PC-3 (cell line): ENCODE data around the gene MYL5. TPM values are rescaled to one million over a fixed set of nuclear protein-coding genes. Genes with fewer than 3 reads are reported as not detected.
"Not testable (repeated sequence)": the region's sequence is repeated elsewhere in the genome, so short reads cannot be mapped to it uniquely, and the experiment has no call there.

ENCODE experiments used
- ATAC-seq: fragments of 200-7000 bp; cut with Tn5 transposase; 2 replicates; pipeline ENCODE4 v1.9.1; 2020; ENCODE audit warnings: mild to moderate bottlenecking, moderate library complexity
- BruUV-seq: library from RNA; stranded (reverse); fragments of 400-500 nt; replicated peaks from 2 replicates; lab custom pipeline; 2021; lab: Mats Ljungman, UMichigan
- CTCF ChIA-PET: fragments of 300-600 bp; sonication (Branson Sonifier 250); formaldehyde crosslinking; loops from one replicate; lab custom pipeline; 2022; ENCODE audit warnings: antibody characterized with exemption; lab: Charles Lee
- POLR2A ChIA-PET: fragments of 300-600 bp; sonication (Branson Sonifier 250); formaldehyde crosslinking; loops from one replicate; lab custom pipeline; 2022; ENCODE audit warnings: antibody characterized with exemption; ENCODE audit not compliant: unreplicated experiment; lab: Charles Lee
- DNase-seq: peaks from one replicate; pipeline ENCODE4 v3.0.0-alpha.2; 2015
- H2AFZ ChIP-seq: fragments of 300-600 bp; sonication (generic); 2 replicates; pipeline ENCODE4 v1.6.0; 2016; ENCODE audit warnings: antibody characterized with exemption, low read length
- H3F3A ChIP-seq: fragments of 300-600 bp; sonication (generic); one replicate; pipeline ENCODE4 v1.6.0; 2017; ENCODE audit warnings: antibody characterized with exemption, low read length, control low read depth, mild to moderate bottlenecking; ENCODE audit not compliant: unreplicated experiment
- H3K27ac ChIP-seq: fragments of 300-600 bp; sonication (generic); 2 replicates; pipeline ENCODE4 v1.5.1; 2016; ENCODE audit warnings: mild to moderate bottlenecking, low read length
- H3K27me3 ChIP-seq: fragments of 300-600 bp; sonication (generic); 2 replicates; pipeline ENCODE4 v1.6.1; 2016; ENCODE audit warnings: low read length, mixed read lengths
- H3K36me3 ChIP-seq: fragments of 300-600 bp; sonication (generic); 2 replicates; pipeline ENCODE4 v1.6.1; 2016; ENCODE audit warnings: low read depth, mixed run types, low read length, mixed read lengths
- H3K4me1 ChIP-seq: fragments of 300-600 bp; sonication (generic); 2 replicates; pipeline ENCODE4 v1.5.1; 2016; ENCODE audit warnings: low read length; ENCODE audit not compliant: insufficient read depth
- H3K4me2 ChIP-seq: fragments of 300-600 bp; sonication (generic); 2 replicates; pipeline ENCODE4 v1.6.0; 2016; ENCODE audit warnings: low read length
- H3K4me3 ChIP-seq: fragments of 300-600 bp; sonication (generic); 2 replicates; pipeline ENCODE4 v1.5.1; 2016; ENCODE audit warnings: mild to moderate bottlenecking, low read length, mixed read lengths
- H3K79me2 ChIP-seq: fragments of 300-600 bp; sonication (generic); 2 replicates; pipeline ENCODE4 v1.6.1; 2017; ENCODE audit warnings: low read length, mixed read lengths
- H3K9ac ChIP-seq: fragments of 300-600 bp; sonication (generic); 2 replicates; pipeline ENCODE4 v1.6.0; 2016; ENCODE audit warnings: mild to moderate bottlenecking, low read length
- H3K9me2 ChIP-seq: fragments of 300-600 bp; sonication (generic); replicated peaks from 2 replicates; pipeline ENCODE4 v1.6.1; 2016; ENCODE audit warnings: mixed run types, low read length, mixed read lengths
- H3K9me3 ChIP-seq: fragments of 300-600 bp; sonication (generic); 2 replicates; pipeline ENCODE4 v1.6.1; 2016; ENCODE audit warnings: low read length, mixed read lengths
- H4K20me1 ChIP-seq: fragments of 300-600 bp; sonication (generic); 2 replicates; pipeline ENCODE4 v1.6.1; 2016; ENCODE audit warnings: low read length, mixed read lengths
- CTCF ChIP-seq: fragments of 300-600 bp; sonication (generic); conservative IDR thresholded peaks from 2 replicates; pipeline ENCODE4 v1.5.1; 2017; ENCODE audit warnings: antibody characterized with exemption, low read depth, mild to moderate bottlenecking, low read length
- EZH2 ChIP-seq: fragments of 300-600 bp; sonication (generic); IDR thresholded peaks from one replicate; pipeline ENCODE4 v1.6.1; 2017; ENCODE audit warnings: antibody characterized with exemption, mild to moderate bottlenecking, low read length; ENCODE audit not compliant: unreplicated experiment
- EZH2phosphoT487 ChIP-seq: fragments of 300-600 bp; sonication (generic); IDR thresholded peaks from 2 replicates; pipeline ENCODE4 v1.6.1; 2018; ENCODE audit warnings: mild to moderate bottlenecking, antibody characterized with exemption, low read length, borderline replicate concordance
- intact Hi-C: fragments of 100-400 bp; cut with micrococcal nuclease; formaldehyde crosslinking; loops from 2 replicates; pipeline ENCODE4 v1.9.0; 2023
- total RNA-seq: library from RNA; depleted of rRNA; stranded (reverse); fragments of >200 nt; gene quantifications from 2 replicates; pipeline ENCODE4 v1.2.3, GENCODE V29; 2014

MYL5 gene
- total RNA-seq, 1 experiment from 2014 or later, result 15.2 TPM

- ChIA-PET POLR2A (no interaction called here), CTCF (no interaction called here)
- no peak overlapping the region for H3K4me3 ChIP-seq
- no peak overlapping the region for H3K9ac ChIP-seq
- no peak overlapping the region for H2AFZ ChIP-seq
- no peaks in the 10 kb centered on the region for H3K9me3 ChIP-seq
- DNase-seq (no peak), ATAC-seq (no peak)
- no TSS peak for BruUV-seq
- intact Hi-C loops, result no loop called here
- H3K4me2 ChIP-seq, result no peak overlapping the region
- H3K79me2 ChIP-seq, result no peaks in the 10 kb centered on the region
- H3K4me1 ChIP-seq, result no peaks in the 10 kb centered on the region
- peaks cover 8% of the 10 kb centered on the region; the same call in 1 of the 2 replicates for H3K27me3 ChIP-seq
- H3K27ac ChIP-seq, result no peak overlapping the region
- H3K36me3 ChIP-seq, result no peaks in the 10 kb centered on the region
- no peak for TF ChIP-seq EZH2phosphoT487
- TF ChIP-seq EZH2, result no peak
- TF ChIP-seq CTCF, result no peak
- no peaks in the 10 kb centered on the region for H3F3A ChIP-seq
- H3K9me2 ChIP-seq, result no peaks in the 10 kb centered on the region
- H4K20me1 ChIP-seq, result no peaks in the 10 kb centered on the region
These were observed 40.3 kb upstream of the MYL5 start for GRCh38 chr4:633976-634598.

GRCh38 chr4:634599-634985 is 39.8 kb upstream of the MYL5 start:
- no peaks in the 10 kb centered on the region for H3K36me3 ChIP-seq
- ATAC-seq (no peak), DNase-seq (no peak)
- H3K4me1 ChIP-seq, result no peaks in the 10 kb centered on the region
- H2AFZ ChIP-seq, result no peak overlapping the region
- no peaks in the 10 kb centered on the region for H3K9me2 ChIP-seq
- H3K79me2 ChIP-seq, result no peaks in the 10 kb centered on the region
- intact Hi-C loops, result no loop called here
- H3K9me3 ChIP-seq, result no peaks in the 10 kb centered on the region
- H3K27me3 ChIP-seq, result peaks cover 8% of the 10 kb centered on the region; the same call in 1 of the 2 replicates
- no peaks in the 10 kb centered on the region for H4K20me1 ChIP-seq
- H3K4me3 ChIP-seq, result no peak overlapping the region
- no peak overlapping the region for H3K9ac ChIP-seq
- TF ChIP-seq EZH2phosphoT487, result no peak
- no peak for TF ChIP-seq CTCF
- TF ChIP-seq EZH2, result no peak
- CTCF ChIA-PET, result no interaction called here
- BruUV-seq, result no TSS peak
- no peaks in the 10 kb centered on the region for H3F3A ChIP-seq
- no peak overlapping the region for H3K27ac ChIP-seq
- POLR2A ChIA-PET, result no interaction called here
- no peak overlapping the region for H3K4me2 ChIP-seq

- intact Hi-C loops, H3K9me2 ChIP-seq, H3K4me1 ChIP-seq, H3K9ac ChIP-seq, CTCF ChIA-PET, H3K79me2 ChIP-seq, H3K27ac ChIP-seq, BruUV-seq, ATAC-seq, H3K4me3 ChIP-seq, H3K9me3 ChIP-seq, H2AFZ ChIP-seq, H3K4me2 ChIP-seq, H3K27me3 ChIP-seq, H3F3A ChIP-seq, POLR2A ChIA-PET, H4K20me1 ChIP-seq, H3K36me3 ChIP-seq, DNase-seq: not testable (repeated sequence)
These were observed 39.1 kb upstream of the MYL5 start for GRCh38 chr4:635066-635835.
